ENCODE measurements around the gene FARP1.
A peak's percentile ranks its signal among the peaks of the same experiment; 100 is the strongest.

Gene FARP1

DNA sequence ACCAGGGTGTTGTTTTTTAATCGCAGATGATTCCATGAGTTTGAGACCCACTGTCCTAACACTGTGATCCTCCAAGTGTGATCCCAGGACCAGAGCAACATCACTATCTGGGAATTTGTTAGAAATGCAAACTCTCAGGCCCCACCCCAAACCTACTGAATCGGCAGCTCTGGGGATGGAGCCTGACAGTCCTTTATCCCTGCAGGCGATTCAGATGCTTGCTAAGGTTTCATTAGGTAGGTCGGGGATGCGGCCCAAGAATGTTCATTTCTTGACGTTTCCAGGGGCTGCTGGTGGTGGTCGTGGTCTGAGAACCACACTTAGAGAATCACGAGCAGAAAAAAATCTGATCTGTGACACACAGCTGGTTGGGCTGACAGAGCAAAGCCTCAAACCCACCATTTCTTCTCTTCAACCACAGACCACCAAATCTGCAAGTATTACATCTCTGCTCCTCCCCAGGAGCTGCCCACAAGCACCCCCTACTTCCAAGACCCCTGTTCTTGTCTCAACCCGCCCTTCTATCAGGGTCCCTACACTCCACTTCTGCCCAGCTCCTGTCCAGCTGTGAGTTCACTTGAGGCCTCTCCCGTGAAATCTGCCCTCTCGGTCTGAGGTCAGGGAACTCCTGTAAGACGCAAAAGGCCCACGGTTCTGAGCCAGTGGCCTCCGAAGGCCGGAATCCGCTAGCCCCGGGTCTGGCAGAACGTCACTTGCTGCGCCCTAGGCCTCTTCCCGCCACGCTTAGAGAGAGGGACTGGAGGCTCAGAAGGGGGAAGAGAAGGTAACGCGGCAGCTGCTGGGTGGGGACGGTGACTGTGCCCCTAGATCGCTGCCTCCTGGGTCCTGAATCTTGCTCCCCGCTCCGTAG, 1.1 kb upstream of the FARP1 start:
- DNase-seq = peak; percentile 54

DNA sequence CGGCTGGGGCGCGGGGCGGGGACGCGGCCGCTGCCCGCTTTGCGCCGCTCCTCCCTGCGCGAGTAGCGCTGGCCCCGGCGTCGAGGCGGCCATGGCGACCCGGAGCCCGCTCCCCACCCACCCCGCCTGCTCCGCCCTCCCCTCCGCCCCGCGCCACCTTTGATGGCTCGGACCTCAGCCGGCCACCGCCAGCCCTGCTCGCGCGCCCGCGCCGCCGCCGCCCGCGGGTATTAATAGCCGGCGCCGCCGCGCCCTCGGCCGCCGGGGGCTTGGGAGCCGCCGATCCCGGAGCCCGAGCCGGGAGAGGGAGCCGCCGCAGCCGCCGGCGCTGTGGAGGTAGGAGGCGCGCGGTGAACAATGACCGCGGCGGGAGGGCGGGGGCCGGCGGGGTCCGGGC, 261 bp downstream of the FARP1 start:
- DNase-seq = no peak

DNA sequence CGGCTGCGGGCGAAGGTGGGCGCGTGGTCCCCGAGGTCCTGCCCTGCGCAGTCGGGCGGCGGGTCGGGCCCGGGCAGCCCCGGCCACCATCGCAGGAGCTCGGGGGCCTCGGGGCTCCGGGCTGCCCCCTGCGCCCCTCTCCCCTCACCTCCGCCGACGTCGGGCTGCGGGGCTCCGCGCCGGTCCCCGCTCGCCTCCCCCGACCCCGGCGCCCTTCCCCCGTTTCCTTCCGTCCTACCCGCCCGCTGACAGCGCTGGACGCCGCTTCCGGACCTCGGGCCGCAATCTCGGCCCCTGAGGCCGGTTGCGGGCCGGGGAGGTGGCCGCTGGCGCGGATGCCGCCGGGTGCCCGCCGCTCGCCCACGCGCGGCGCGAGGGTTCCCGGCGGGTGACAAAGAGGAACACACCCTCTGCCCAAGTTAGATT, 720 bp downstream of the FARP1 start:
- DNase-seq = no peak

DNA sequence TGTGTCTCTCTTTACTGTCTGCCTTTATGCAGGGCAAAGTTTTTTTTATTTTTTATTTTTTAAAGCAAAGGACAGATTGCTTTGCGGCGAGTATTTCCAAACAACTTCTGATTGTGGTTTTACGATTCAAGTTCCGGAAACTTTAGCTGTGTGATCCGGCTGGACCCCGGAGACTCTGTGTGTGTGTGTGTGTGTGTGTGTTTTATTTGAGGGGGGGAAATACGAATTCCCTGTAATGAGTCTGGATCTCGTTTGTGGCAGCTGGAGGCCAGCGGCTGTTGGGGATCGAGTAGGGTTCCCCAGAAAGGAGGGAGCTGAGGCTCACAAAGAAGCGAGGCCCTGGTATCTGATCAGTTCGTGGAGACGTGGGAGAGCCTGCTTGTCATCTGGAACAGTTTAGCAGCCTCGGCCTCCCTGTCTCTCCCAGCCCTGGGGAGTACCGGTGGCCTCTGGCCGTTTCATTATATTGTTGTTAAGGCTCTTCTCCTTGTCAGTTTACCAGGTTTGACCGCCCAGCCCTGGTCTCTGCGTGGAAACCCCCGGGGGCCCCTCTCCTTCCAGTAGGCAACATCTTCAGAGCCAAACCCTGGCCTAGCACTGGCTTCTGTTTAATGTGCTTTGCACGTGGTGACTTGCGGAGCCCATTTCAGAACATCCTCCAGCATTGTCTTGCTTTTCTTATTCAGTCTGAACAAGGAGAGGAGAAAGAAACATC, 1.3 kb downstream of the FARP1 start:
- peak; percentile 29 for DNase-seq

DNA sequence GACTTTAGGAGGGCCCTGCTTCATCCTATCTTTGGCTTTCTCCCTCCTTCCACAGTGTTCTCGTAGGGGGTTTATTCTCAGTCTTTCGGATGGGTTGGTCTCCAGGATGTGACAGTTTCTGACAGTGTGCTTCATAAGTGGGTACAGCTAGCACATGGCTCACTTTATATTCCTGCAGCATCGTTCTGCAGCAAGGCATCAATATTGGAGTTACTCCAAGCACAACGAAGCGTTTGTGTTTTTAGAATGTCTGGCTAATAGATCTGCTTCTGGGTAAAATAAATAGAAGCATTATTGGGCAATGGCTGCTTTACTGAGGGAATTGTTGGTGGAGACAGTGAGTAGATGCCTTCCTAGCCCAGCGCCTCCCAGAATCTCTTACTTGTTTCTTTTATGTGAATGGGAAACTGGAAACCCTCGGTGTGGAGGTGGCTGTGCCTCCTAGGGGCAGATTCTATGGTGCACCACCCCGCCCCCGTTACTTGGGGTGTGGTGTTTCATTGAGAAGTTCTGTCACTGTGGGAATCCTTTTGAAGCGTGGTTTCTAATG, 2.0 kb downstream of the FARP1 start:
- peak; percentile 22 for DNase-seq

DNA sequence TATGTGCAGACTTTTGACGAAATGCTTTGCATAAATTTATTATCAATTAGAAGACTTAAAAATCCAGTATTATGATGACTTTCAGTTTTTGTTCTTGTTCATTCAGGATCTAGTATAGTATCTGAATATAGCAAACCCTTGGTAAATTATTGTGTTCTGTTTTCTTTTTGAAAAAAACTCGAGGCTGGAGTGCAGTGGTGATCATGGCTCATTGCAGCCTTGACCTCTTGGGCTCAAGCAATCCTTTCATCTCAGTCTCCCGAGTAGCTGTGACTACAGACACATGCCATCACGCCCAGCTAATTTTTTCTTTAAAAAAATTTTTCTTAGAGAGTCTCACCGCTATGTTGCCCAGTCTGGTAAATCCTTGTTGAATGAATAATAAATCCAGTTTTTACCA, 4.6 kb downstream of the FARP1 start:
- no peak for DNase-seq

DNA sequence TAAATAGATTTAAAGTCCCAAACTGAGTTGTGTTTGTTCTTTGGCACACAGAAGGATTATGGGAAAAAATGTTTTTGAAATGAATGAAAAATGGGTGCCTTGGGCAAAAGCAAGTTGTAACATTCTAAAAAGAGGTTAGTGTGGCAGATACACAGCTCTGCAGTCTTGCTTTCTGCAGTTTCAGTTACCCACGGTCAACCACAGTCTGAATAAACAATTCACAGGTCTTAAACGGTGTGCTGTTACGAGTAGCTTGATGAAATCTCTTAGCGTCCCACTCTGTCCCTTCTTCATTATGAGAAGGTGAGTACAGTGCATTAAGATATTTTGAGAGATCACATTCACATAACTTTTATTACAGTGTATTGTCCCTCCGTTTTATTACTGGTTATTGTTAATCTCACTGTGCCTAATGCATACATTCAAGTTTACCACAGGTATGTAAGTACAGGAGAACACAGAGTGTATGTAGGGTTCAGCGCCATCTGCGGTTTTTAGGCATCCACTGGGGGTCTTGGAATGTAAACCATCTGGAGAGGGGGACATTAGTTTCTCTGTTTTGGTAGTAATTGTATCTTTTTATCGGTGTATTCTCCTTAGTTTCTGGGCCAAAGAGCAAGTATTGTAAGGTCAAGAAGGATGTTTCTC, 8.1 kb downstream of the FARP1 start:
- peak; percentile 84 for DNase-seq

DNA sequence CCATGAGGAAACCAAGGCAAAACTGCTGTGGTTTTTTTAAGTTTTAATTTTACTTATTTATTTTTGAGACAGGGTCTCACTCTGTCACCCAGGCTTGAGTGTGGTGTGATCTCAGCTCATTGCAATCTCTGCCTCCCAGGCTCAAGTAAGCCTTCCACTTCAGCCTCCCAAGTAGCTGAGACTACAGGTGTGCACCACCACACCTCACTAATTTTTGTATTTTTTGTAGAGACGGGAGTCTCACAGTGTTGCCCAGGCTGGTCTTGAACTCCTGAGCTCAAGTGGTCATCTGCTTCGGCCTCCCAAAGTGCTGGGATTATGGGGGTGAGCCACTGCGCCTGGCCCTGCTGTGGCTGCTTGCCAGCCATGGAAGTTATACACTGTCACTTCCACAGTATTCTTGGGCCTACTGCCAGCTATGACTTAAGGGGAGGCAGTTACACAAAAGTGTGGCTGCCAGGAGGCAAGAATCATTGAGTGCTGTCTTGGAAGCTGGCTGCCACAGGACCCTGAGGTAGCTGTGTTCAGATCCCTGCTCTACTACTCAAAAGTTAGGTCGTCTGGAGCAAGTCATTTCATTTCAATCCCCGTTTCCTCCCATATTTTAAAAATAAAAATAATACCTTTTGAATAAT, 12.7 kb downstream of the FARP1 start:
- DNase-seq = peak; percentile 50

DNA sequence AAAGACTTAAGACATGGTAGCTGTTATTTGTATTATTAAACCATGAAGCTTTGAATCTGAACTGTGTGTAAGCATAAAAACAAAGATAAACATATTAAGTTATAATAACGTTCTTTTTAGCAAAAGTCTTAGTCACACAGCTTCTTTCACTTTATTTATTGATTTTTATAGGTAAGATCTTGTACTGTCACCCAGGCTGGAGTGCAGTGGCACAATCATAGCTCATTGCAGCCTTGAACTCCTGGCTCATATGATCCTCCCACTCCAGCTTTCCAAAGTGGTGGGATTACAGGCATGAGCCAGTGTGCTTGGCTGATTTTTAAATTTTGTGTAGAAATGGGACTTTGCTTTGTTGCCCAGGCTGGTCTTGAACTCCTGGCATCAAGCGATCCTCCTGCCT, 13.4 kb downstream of the FARP1 start:
- DNase-seq = no peak

DNA sequence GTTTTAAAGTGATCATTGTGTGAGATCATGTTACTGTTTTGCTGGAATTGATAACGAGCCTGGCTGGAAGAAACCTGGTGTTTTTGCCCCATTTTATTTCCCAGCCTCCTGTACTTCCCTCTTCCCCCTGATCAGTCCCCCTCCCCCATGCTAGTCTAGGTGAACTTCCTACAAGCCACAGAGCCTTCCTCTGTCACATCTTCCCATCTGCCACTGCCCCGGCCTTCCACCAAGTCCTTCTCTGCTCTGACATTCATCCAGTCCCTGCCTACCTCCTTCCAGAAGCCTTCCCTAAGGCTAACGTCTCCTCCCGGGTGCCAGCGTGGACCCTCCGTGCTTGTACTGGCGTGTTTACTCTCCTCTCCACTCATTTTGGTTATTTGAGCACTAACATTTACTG, 14.3 kb downstream of the FARP1 start:
- DNase-seq = no peak

DNA sequence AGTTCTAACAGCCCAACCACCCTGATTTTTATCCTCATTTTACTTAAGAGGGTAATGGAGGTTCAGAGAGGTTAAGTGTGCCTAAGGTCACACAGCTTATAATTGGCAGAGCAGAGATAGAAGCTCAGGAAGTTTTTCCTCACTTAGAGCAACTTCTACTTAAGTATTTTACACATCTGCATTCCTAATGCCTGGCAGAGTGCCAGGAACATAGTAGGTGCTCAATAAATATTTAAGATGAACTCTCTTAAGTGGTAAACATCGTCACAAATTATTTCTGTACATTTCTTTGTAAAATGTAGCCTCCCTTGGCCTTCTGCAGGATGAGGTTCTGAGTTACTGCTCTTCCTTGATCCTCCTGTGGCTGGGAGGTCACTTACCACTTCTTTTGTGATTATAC, 14.7 kb downstream of the FARP1 start:
- no peak for DNase-seq

DNA sequence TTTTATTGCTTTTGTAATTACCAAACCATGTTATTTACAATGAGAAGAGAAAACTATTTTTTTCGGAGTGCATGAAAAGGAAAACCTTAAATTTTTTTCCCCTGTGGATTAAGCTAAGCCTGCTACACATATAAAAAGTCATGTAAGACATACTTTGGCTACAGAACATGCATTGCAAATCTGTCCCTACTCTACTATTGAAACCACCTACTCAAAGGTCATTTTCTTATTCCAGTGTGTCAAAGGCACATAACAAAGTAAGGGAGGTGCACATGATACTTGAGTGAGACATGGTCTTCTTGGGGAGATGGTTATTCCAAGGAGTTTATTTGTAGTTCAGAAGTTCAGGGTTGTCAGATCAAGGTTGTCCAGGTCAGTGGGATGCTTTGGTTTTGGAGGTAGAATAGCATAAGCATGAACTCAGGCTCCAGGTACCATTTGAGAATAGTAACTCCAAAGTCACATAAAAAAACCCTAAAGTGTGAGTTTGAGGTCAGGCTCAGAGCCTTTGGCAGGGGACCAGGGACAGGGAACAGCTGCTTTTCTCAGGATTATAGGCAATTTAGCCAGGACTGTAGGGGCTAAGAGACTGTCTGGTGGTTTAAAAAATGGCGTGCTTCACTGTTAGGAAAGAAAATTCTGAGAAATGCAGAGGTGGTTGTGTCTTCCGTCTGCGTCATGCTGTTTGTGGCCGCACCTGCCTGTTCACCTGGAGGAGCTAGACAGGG, 15.4 kb downstream of the FARP1 start:
- DNase-seq = no peak

DNA sequence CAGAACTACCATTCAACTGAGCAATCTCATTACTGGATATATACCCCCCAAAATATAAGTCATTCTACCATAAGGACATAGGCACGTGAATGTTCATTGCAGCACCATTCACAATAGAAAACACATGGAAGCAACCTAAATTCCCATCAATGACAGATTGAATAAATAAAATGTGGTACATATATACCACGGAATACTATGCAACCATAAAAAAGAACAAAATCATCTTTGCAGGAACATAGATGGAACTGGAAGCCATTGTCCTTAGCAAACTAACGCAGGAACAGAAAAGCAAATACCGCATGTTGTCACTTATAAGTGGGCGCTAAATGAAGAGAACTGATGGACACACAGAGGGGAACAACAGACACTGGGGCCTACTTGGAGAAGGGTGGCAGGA, 20.0 kb downstream of the FARP1 start:
- DNase-seq = no peak

DNA sequence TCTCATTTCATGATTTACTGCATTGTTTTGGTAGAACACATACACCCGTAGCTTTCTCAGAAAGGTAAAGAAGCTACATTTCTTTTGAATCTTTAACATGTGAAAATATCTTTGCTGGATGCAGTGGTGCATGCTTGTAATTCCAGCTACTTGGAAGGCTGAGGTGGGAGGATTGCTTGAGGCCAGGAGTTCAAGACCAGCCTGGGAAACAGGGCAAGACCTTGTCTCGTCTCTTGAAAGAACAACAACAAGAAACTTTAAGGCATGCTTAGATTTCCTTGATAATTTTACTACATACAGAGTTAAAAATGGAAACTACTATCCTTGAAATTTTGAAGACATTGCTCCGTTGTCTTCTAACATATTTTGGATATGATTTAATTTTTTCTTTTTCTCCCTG, 26.4 kb downstream of the FARP1 start:
- DNase-seq = no peak

DNA sequence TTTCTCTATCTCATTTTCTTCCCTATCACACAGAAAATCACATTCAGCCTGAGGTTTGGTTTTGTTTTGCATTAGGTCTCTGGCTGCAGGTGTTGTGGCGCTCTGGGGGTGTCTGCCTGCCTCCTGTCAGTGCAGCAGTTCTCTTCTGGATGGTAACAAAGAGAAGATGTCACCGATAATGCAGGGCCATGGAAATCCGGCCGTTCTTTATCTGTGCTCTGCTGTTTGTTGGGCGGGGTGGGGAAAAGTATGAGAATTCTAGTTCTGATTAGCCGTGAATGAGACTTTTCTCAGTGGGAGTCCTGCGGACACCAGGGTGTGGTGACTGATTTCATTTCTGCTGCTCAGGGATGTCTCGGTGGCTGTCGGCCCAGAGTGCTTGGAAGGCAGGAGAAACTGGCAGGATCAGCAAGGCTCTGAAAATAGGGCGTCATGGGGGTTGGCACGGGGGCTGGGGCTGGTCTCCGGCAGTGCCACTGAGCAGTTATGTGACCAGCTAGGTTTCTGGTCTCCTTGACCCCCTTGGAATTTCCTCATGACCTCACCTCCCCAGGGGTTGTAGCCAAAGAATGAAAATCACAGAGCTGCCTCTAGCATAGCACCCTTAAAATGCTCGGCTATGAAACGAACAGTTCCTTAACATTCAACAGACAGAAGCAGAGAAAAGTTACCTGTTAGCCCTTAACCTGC, 29.2 kb downstream of the FARP1 start:
- no peak for DNase-seq

DNA sequence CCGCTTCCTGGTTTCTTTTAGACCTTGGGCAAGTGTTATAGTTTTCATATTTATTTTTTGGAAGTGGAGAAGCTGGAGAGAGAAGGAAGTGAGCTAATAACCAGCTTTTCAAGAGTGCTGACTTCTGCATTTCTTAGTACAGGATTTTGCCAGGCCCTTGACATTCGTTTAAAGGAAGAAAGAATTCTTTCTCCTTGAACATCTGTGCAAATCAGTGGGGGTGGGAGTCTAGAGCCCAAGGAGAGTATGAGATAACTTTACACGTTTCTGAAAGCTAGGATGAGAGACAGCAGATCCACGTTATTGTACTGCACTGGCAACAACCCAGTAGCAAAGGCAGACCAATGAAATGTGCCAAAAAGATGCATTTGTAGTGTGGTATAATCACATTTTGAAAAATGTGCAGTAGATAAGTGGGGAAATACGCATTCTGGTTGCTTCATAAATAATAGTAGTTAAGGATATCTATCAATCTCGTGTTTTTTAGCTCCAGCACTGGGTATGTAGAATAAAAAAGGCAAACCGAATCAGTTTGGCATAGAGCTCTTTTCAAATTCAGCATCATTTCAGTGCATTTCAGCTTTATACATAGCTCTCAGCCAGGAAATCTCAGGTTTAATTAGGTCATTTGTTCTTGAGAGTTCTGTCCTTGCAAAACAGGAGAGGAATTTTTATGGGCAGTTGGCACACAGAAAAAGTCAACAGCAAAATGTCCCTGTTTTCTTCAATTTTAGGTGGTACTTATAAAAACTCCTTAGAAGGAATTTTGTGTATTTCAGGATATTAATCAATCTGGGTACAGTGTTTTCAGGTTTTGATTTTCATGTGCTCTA, 29.9 kb downstream of the FARP1 start:
- no peak for DNase-seq

DNA sequence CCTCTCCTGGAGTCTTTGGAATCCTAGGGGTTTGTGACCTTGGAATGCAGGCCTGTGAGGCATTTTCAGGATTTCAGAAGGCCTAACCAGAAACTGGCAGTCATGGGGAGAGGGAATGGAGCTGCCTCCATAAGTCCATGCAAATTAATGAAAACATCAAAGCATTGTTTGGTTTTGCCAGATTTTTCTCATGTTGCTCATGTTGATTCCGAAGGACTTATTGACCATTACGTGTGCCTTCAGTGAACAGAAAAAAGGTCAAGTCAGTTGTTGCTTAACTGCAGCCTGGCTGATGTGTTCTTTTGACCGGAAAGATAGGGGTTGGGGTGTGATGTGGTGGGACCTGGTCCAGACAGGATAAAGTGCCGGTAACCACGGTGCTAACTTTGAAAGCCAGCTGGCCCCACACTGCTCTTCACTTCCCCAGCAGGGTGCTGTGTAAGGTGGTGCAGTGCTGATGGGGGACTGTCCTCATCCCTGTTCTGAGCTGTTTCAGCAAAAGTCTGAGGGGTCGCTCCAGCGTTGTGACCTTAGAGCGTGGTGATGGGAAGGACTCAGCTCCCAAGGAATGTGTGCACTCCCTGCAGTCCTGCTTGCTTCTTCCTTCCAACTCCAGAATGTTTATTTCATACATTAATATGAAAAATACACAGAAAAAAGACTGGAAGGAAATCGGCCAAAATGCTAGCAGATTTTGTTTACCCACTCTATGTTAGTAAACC, 30.7 kb downstream of the FARP1 start:
- no peak for DNase-seq

DNA sequence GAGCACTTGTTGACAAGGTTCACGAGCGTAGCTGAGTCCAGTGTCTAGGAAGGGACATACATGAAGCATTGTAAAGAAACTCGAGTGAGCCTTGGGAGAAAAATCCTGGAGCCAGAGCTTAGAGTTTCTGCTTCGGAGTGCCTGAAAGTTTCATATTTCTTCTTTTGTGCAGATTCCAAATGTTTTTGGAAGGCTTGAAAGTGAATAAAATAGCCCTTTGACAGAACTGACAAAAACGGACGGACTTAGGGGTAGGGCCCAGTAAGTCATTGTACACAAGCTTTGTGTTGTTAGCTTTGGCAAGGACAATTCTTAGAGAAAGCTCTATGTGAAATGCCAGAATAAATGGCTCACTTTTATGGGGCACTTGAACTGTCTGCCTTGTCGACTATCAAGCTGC, 31.4 kb downstream of the FARP1 start:
- no peak for DNase-seq

DNA sequence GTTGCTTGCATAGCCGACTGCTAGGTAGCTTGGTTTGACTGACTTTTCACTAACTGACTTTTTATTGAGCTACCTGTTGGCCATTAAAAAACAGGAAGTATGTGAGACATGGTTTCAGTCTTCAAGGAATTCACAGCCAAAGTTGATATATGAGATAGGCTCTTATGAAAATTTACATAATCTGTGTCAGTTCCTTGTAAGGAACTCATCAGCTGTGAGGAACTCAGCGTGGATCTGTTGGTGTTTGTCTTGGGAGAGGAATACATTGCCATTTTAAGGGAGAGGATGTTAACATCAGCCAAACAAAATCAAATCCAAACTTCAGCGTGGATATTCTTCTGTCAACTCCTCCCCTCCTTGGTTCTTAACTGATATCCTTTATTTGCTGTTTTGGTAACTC, 32.1 kb downstream of the FARP1 start:
- DNase-seq = no peak

DNA sequence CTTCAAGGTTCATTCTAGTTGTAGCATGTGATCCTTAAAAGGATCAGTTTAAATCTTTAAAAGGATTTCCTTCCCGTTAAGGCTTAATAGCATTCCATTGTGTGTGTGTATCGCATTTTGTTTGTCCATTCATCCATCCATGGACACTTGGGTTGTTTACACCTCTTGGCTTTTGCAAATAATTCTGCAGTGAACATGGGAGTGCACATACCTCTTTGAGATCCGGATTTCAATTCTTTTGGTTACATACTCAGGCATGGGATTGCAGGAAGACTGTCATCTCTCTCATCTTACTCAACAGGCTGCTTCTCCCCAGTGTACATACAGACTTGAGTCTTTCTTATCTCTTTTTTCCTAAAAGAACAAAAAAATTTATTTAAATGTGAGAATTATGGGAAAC, 32.9 kb downstream of the FARP1 start:
- peak; percentile 47 for DNase-seq

Data from DMS79 (cell line).